Progenitor cell of endocrine pancreas (in vitro differentiated cells): ENCODE results near the gene WDR49. TPM values are rescaled to one million over a fixed set of nuclear protein-coding genes. Genes with fewer than 3 reads are reported as not detected.

ENCODE experiments used
- DNase-seq: peaks from one replicate; pipeline ENCODE4 v3.0.0; 2021; ENCODE audit warnings: low spot score; ENCODE audit not compliant: unreplicated experiment
- H3K27ac Mint-ChIP-seq: 2 replicates; pipeline ENCODE4 v1.8.0; 2021; ENCODE audit warnings: mild to moderate bottlenecking, moderate library complexity, mixed read lengths
- H3K27me3 Mint-ChIP-seq: 2 replicates; pipeline ENCODE4 v1.8.0; 2021; ENCODE audit warnings: mixed read lengths
- H3K36me3 Mint-ChIP-seq: 2 replicates; pipeline ENCODE4 v1.8.0; 2022; ENCODE audit warnings: mixed read lengths; ENCODE audit not compliant: insufficient read depth
- H3K4me1 Mint-ChIP-seq: 2 replicates; pipeline ENCODE4 v1.8.0; 2021; ENCODE audit warnings: low read depth, mixed read lengths
- H3K4me3 Mint-ChIP-seq: 2 replicates; pipeline ENCODE4 v1.8.0; 2021; ENCODE audit warnings: low read depth, mild to moderate bottlenecking, moderate library complexity, mixed read lengths
- H3K9me3 Mint-ChIP-seq: 2 replicates; pipeline ENCODE4 v1.8.0; 2021; ENCODE audit warnings: low read depth, mixed read lengths
- CTCF ChIP-seq: fragments of 200-600 bp; sonication (generic); IDR thresholded peaks from one replicate; pipeline ENCODE4 v1.5.0; 2021; ENCODE audit warnings: antibody characterized with exemption, mild to moderate bottlenecking; ENCODE audit not compliant: unreplicated experiment
- total RNA-seq: library from RNA; stranded (reverse); gene quantifications from 2 replicates; pipeline ENCODE4 v1.2.1, GENCODE V29; 2021

Gene WDR49
- total RNA-seq, 1 donor from 2014 or later: 0.43 TPM

- H3K36me3 Mint-ChIP-seq: no peaks in the 10 kb centered on the region
- no peak for DNase-seq
- no peaks in the 10 kb centered on the region for H3K27me3 Mint-ChIP-seq
- H3K27ac Mint-ChIP-seq: no peak overlapping the region
- no peaks in the 10 kb centered on the region for H3K9me3 Mint-ChIP-seq
- no peaks in the 10 kb centered on the region for H3K4me1 Mint-ChIP-seq
- TF ChIP-seq CTCF: no peak
- H3K4me3 Mint-ChIP-seq: no peak overlapping the region
Observed at GRCh38 chr3:167559924-167560323, 93.8 kb downstream of the WDR49 start.

- no peaks in the 10 kb centered on the region for H3K9me3 Mint-ChIP-seq
- no peak overlapping the region for H3K27ac Mint-ChIP-seq
- TF ChIP-seq CTCF: no peak
- no peaks in the 10 kb centered on the region for H3K4me1 Mint-ChIP-seq
- no peaks in the 10 kb centered on the region for H3K36me3 Mint-ChIP-seq
- H3K4me3 Mint-ChIP-seq: no peak overlapping the region
- no peak for DNase-seq
- no peaks in the 10 kb centered on the region for H3K27me3 Mint-ChIP-seq
Observed at GRCh38 chr3:167554898-167555297, 98.8 kb downstream of the WDR49 start.

- peaks cover 15% of the 10 kb centered on the region for H3K9me3 Mint-ChIP-seq
- no peaks in the 10 kb centered on the region for H3K27me3 Mint-ChIP-seq
- H3K36me3 Mint-ChIP-seq: peaks cover 4% of the 10 kb centered on the region
- TF ChIP-seq CTCF: no peak
- H3K4me3 Mint-ChIP-seq: no peak overlapping the region
- H3K27ac Mint-ChIP-seq: no peak overlapping the region
- no peak for DNase-seq
- no peaks in the 10 kb centered on the region for H3K4me1 Mint-ChIP-seq
Observed at GRCh38 chr3:167538081-167538480, 115.7 kb downstream of the WDR49 start.

GRCh38 chr3:167521006-167521355, 132.8 kb downstream of the WDR49 start:
- H3K36me3 Mint-ChIP-seq: peaks cover 3% of the 10 kb centered on the region
- TF ChIP-seq CTCF: no peak

GRCh38 chr3:167520266-167521005, 133.3 kb downstream of the WDR49 start:
- Mint-ChIP-seq H3K27ac (no peak overlapping the region), H3K4me1 (peaks cover 2% of the 10 kb centered on the region), H3K27me3 (no peaks in the 10 kb centered on the region), H3K4me3 (no peak overlapping the region), H3K9me3 (peaks cover 19% of the 10 kb centered on the region), H3K36me3 (peaks cover 3% of the 10 kb centered on the region)
- no peak for TF ChIP-seq CTCF
- no peak for DNase-seq

More at GRCh38 chr3:167521006-167521355, 132.8 kb downstream of the WDR49 start:
- no peak overlapping the region for H3K4me3 Mint-ChIP-seq
- no peaks in the 10 kb centered on the region for H3K27me3 Mint-ChIP-seq
- H3K4me1 Mint-ChIP-seq: no peaks in the 10 kb centered on the region
- no peak for DNase-seq
- peaks cover 16% of the 10 kb centered on the region for H3K9me3 Mint-ChIP-seq
- no peak overlapping the region for H3K27ac Mint-ChIP-seq
